Activated T-cell treated with anti-CD3 and anti-CD28 coated beads, Interleukin-2, amount 50 U/mL, for 24 hours (primary cell): ENCODE data around the gene PTPN6.

Source experiments
- DNase-seq: peaks from one replicate; pipeline ENCODE4 v3.0.0-alpha.2; 2020
- H3K27ac Mint-ChIP-seq: 2 replicates; pipeline ENCODE4 v1.8.0; 2020; ENCODE audit warnings: mild to moderate bottlenecking, mixed read lengths
- H3K27me3 Mint-ChIP-seq: 2 replicates; pipeline ENCODE4 v1.8.0; 2020; ENCODE audit warnings: mixed read lengths
- H3K36me3 Mint-ChIP-seq: 2 replicates; pipeline ENCODE4 v1.8.0; 2020; ENCODE audit warnings: low read depth, mixed read lengths
- H3K4me1 Mint-ChIP-seq: 2 replicates; pipeline ENCODE4 v1.8.0; 2020; ENCODE audit warnings: low read depth, mixed read lengths
- H3K4me3 Mint-ChIP-seq: 2 replicates; pipeline ENCODE4 v1.8.0; 2020; ENCODE audit warnings: mild to moderate bottlenecking, moderate library complexity, mixed read lengths
- H3K9me3 Mint-ChIP-seq: 2 replicates; pipeline ENCODE4 v1.8.0; 2020; ENCODE audit warnings: mixed read lengths

PTPN6 gene

GRCh38 chr12:7006639-7007038 lies 55.5 kb downstream of the PTPN6 start:
- H3K27ac Mint-ChIP-seq: no peak overlapping the region
- peaks cover 24% of the 10 kb centered on the region for H3K4me1 Mint-ChIP-seq
- H3K4me3 Mint-ChIP-seq: no peak overlapping the region
- no peaks in the 10 kb centered on the region for H3K9me3 Mint-ChIP-seq
- peaks cover 69% of the 10 kb centered on the region for H3K36me3 Mint-ChIP-seq
- H3K27me3 Mint-ChIP-seq: no peaks in the 10 kb centered on the region
- no peak for DNase-seq

GRCh38 chr12:7008864-7009263 lies 57.7 kb downstream of the PTPN6 start:
- H3K9me3 Mint-ChIP-seq: no peaks in the 10 kb centered on the region
- H3K4me1 Mint-ChIP-seq: peaks cover 30% of the 10 kb centered on the region
- no peak overlapping the region for H3K4me3 Mint-ChIP-seq
- no peaks in the 10 kb centered on the region for H3K27me3 Mint-ChIP-seq
- H3K36me3 Mint-ChIP-seq: peaks cover 78% of the 10 kb centered on the region
- DNase-seq: no peak
- no peak overlapping the region for H3K27ac Mint-ChIP-seq

GRCh38 chr12:7009512-7009911 lies 58.4 kb downstream of the PTPN6 start:
- Mint-ChIP-seq H3K4me1 (peaks cover 32% of the 10 kb centered on the region), H3K4me3 (no peak overlapping the region), H3K9me3 (no peaks in the 10 kb centered on the region), H3K27me3 (no peaks in the 10 kb centered on the region), H3K36me3 (peaks cover 74% of the 10 kb centered on the region), H3K27ac (no peak overlapping the region)
- no peak for DNase-seq
